ENCODE measurements around the gene ARFGEF2. TPM values are rescaled to one million over a fixed set of nuclear protein-coding genes. Genes with fewer than 3 reads are reported as not detected.

The ARFGEF2 gene
- total and polyA plus RNA-seq, 2 of the 8 experiments (the other 6 are each of a cell fraction or from before 2014, with no cell fraction given), result 8.1 to 21.8 TPM

- no peak overlapping the region for H2BK20ac ChIP-seq (ENCODE audit: low read length)
- no peak overlapping the region for H2BK120ac ChIP-seq (replicated peaks; ENCODE audit: low read depth, low read length)
- no peak overlapping the region for H4K8ac ChIP-seq (ENCODE audit: extremely low read depth, insufficient read depth, low read length)
- no peak for FAIRE-seq
- H3K27me3 ChIP-seq (replicated peaks in 1 of 4; ENCODE audit: control insufficient read depth in 3 of 4, extremely low read depth in 1 of 4, insufficient read depth in 3 of 4, low read length in 3 of 4), result no peaks in the 10 kb centered on the region
- H2AFZ ChIP-seq (ENCODE audit: low read length), result no peak overlapping the region
- H4K20me1 ChIP-seq (replicated peaks in 1 of 2; ENCODE audit: control insufficient read depth in 1 of 2, insufficient read depth in 2 of 2, low read length in 2 of 2), result peaks cover 2% of the 10 kb centered on the region in 2 experiments
- H3K14ac ChIP-seq (ENCODE audit: insufficient read length), result no peak overlapping the region
- CTCF ChIA-PET (ENCODE audit: partially characterized antibody), result interaction anchor here (0.6 to 3.0 kb wide), 14 partner anchors 9 to 516 kb away, joined by 3 to 27 read pairs (median 4); partner anchors contain the start of gene CSE1L
- no peak overlapping the region for H3K27ac ChIP-seq (ENCODE audit: low read depth, low read length)
- no peaks in the 10 kb centered on the region for H3K23me2 ChIP-seq (ENCODE audit: low read depth, low read length)
- DNase-seq (ENCODE audit: low read depth in 1 of 2, low spot score in 2 of 2), result no peak
- 100% methylated on average over 1 of the region's 1 CpG; no CpG with 5 or more reads in 1 of the 2 experiments for WGBS, 2 experiments (ENCODE audit: extremely low coverage in 1 of 2, insufficient coverage in 1 of 2, insufficient read length in 1 of 2, insufficient replicate concordance in 2 of 2, low coverage in 1 of 2, low lambda C conversion rate in 2 of 2, missing lambda C conversion rate in 1 of 2)
- H2BK12ac ChIP-seq (ENCODE audit: low read depth, low read length), result no peak overlapping the region
- no peaks in the 10 kb centered on the region for H3K79me2 ChIP-seq (ENCODE audit: control insufficient read depth in 1 of 2, insufficient read depth in 2 of 2, low read length in 2 of 2)
- H3K79me1 ChIP-seq (ENCODE audit: low read depth, low read length), result no peaks in the 10 kb centered on the region
- no peaks in the 10 kb centered on the region for H3K9me3 ChIP-seq (ENCODE audit: insufficient read depth in 2 of 2, low read depth in 1 of 2, low read length in 1 of 2)
- no peak overlapping the region for H3K4me2 ChIP-seq (ENCODE audit: insufficient read depth in 1 of 2, low read depth in 2 of 2, low read length in 2 of 2)
- no peak overlapping the region for H3K56ac ChIP-seq (replicated peaks; ENCODE audit: insufficient read length, low read depth, low read length)
- POLR2A ChIA-PET (ENCODE audit: partially characterized antibody), result interaction anchor here (0.7 to 1.8 kb wide), 3 partner anchors 9 to 26 kb away, joined by 3 to 9 read pairs (median 7); no protein-coding TSS in a partner anchor
- H4K91ac ChIP-seq (replicated peaks; ENCODE audit: insufficient read length, low read length), result no peak overlapping the region
- H3K9ac ChIP-seq (replicated peaks in 1 of 4; ENCODE audit: extremely low read depth in 1 of 4, low read depth in 3 of 4, low read length in 3 of 4), result no peak overlapping the region
- no peak overlapping the region for H3K23ac ChIP-seq (ENCODE audit: insufficient read length)
- H2BK5ac ChIP-seq (ENCODE audit: low read depth, low read length), result no peak overlapping the region
- H2BK15ac ChIP-seq (ENCODE audit: low read length), result no peak overlapping the region
- TF ChIP-seq KDM4A (IDR thresholded peaks at IDR 0.05; ENCODE audit: low read depth, low read length, severe bottlenecking) (no peak), KDM5A (IDR thresholded peaks at IDR 0.05; ENCODE audit: low read length) (no peak)
- no peak overlapping the region for H3K4ac ChIP-seq (replicated peaks; ENCODE audit: insufficient read length, low read depth, low read length)
- H3K18ac ChIP-seq (ENCODE audit: extremely low read depth, low read length), result no peak overlapping the region
- no peak overlapping the region for H4K5ac ChIP-seq (ENCODE audit: insufficient read length, low read depth, low read length)
- no peaks in the 10 kb centered on the region for H3K4me1 ChIP-seq (replicated peaks in 1 of 4; ENCODE audit: control insufficient read depth in 3 of 4, insufficient read depth in 4 of 4, low read length in 3 of 4)
- no peak overlapping the region for H3K4me3 ChIP-seq (ENCODE audit: extremely low read depth in 1 of 4, insufficient read depth in 2 of 4, low read depth in 3 of 4, low read length in 4 of 4)
- H2AK5ac ChIP-seq (ENCODE audit: low read depth, low read length), result no peak overlapping the region
- H3K36me3 ChIP-seq (ENCODE audit: control insufficient read depth in 2 of 4, insufficient read depth in 4 of 4, low read length in 3 of 4), result peaks cover 2 to 42% (median 23%) of the 10 kb centered on the region in 4 experiments; a peak in 5 of 8 replicates
Measured at GRCh38 chr20:49029203-49029602, 107.7 kb downstream of the ARFGEF2 start.

All from H1 (cell line).